NCI-H524 treated with DMSO at 0.1 percent for 48 hours (cell line): ENCODE measurements around the gene CASP14.
"Not testable (repeated sequence)": the region's sequence is repeated elsewhere in the genome, so short reads cannot be mapped to it uniquely, and the experiment has no call there.

Source experiments
- DNase-seq: peaks from one replicate; lab custom pipeline; 2025; lab: John Stamatoyannopoulos, UW

The CASP14 gene

DNA sequence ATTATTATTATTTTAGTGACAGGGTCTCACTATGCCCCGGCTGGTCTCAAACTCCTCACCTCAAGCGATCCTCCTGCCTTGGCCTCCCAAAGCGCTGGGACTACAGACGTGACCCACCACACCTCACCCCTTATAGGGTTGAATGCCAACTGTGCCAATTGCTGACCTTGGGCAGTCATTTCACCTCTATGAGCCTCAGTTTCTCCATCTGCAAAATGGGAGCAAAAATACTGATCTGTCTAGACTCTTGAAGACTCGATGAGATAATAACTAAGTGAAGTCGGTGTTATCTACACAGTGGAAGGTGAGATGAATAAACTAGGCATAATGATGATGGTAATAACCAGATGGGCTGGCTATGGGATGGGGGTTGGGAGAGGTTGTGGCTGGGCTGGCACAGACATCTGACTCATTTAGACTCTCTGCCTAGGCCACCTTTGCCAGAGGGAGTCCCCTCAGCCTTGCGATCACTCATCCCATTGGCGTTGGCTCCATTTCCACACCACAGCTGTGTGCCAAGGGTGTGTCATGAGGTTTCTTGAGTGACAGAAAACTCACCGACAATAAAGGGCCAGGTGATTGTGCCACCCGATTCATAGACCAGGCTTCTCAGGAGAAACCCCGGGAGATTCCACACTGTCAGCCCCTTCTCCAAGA is at the start of gene CASP14:
TSS of gene CASP14 (plus strand) at position 596 of the 657 bp plus-strand sequence. CDS start 2,772 bp downstream, outside the sequence.
- no peak for DNase-seq

GRCh38 chr19:15008308-15008707 is 41.0 kb upstream of the CASP14 start:
- DNase-seq = no peak

GRCh38 chr19:15010501-15011300 is 38.6 kb upstream of the CASP14 start:
- DNase-seq = no peak

DNA sequence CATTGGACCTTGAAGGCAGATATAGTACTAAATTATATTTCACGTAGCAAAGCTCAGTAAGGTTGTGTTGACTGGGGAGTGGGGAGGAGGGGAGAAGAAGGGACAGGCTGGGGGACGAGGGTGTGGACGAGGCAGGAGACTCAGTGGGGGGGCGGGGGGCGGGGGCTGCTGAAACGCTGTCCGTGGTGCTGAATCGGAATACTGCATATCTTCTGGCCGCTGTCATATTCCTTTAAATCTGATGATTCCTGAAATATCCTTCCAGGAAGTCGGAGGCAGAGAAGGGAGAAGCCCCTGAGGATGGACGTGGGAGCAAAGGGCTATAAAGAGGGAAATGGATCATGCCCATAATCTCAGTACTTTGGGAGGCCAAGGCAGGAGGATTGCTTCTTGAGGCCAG is 34.7 kb upstream of the CASP14 start:
- DNase-seq = no peak

- DNase-seq = no peak
These were observed 33.2 kb upstream of the CASP14 start for GRCh38 chr19:15015946-15016542.

DNA sequence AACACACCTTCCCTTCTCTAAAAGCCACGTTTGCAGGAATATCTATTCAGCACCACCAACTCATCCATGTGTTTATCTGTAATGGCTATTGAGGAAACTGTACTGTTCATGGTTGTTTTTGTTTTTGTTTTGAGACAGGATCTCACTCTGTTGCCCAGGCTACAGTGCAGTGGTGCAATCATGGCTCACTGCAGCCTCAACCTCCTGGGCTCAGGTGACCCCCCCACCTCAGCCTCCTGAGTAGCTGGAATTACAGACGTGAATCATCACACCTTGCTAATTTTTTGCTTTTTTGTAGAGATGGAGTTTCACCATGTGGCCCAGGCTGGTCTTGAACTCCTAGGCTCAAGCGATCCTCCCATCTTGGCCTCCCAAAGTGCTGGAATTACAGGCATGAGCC is 30.4 kb upstream of the CASP14 start:
- not testable (repeated sequence) for DNase-seq

DNA sequence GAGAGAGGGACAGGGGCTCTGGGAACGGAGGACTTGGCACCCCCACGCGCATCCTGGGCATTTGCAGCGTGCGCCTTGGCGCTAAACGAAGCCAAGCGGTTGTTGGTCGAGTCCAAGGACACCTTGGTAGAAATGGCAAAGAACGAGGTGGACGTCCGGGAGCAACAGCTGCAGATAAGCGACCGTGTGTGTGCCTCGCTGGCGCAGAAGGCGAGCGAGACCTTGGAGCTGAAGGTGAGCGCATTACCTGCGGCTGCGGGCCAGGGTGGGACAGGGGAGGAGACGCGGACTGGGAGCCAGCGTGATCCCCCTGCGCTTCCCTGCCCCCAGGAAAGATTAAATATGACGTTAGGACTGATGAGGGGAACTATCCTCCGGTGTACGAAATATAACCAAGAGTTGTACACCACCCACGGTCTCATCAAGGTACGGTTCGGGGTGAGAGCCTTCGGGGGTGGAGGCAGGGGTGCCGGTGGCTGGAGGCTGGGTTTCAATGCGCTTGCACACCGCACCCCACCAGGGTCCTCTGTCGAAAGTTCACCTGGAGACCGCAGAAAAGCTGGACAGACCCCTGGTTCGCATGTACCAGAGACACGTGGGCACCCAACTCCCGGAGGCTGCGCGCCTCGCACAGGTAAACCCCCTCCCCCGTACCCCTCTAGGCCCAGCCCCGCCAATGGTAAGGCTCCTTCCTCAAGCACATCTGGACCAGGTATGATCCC is 27.8 kb upstream of the CASP14 start:
- no peak for DNase-seq

- no peak for DNase-seq
These were observed 26.5 kb upstream of the CASP14 start for GRCh38 chr19:15022752-15023151.

- DNase-seq = no peak
These were observed 24.1 kb upstream of the CASP14 start for GRCh38 chr19:15025217-15025616.

- no peak for DNase-seq
These were observed 20.8 kb upstream of the CASP14 start for GRCh38 chr19:15028490-15028889.

- no peak for DNase-seq
These were observed 17.6 kb upstream of the CASP14 start for GRCh38 chr19:15031675-15032074.

DNA sequence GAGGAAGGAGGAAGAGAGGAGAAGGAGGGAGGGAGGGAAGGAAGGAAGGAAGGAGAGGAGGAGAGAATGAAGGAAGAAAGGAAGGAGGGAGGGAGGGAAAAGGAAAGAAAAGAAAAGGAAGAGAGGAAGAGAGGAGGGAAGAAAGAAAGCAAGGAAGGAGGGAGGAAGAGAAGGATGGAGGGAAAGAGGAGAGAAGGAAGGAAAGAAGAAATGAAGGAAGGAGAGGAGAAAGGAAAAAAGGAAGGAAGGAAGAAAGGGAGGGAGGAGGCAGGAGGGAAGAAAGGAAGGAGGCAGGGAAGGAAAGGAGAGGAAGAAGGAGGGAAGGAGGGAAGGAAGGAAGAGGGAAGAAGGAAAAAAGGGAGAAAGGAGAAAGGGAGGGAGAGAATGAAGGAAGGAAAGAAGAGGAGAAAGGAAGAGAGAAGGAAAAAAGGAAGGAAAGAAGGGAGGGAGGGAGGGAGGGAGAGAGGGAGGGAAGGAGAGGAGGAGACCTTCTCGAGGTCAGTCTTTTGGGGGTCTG is 13.4 kb upstream of the CASP14 start:
- DNase-seq = no peak

DNA sequence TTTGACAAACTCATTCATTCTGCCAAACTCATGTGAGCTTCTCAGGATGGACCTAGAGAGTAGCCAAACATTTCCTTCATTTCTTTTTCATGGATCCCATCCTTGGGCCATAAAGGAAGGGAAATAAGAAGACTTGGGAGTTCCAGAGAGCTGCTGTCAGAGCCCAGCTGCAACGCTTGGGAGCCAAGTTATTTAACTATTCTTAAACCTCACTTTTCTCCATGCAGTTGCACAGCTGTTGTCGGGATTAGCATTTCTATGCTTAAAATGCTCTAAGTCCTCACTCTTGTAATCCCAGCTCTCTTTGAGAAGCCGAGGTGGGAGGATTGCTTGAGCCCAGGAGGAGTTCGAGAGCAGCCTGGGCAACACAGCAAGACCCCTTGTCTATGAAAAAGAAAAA is 11.7 kb upstream of the CASP14 start:
- no peak for DNase-seq

DNA sequence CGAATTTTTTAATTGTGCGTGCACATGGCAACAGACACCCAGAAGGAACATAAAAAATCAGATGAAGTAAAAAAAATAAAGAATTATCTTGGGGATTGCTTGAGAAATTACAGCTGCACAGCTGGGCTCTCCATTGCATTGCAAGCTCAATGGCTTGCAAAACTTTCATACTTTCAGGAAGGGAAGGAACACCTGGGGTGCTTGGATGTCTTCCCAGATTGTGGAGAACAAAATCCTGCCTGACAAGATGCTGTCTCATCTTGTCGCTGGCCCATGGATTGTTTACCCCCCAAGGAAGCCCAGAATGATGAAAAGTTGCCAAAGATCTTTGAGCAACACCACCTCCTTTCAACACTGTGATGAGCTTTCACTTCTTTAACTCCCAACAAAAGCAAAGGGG is 11.0 kb upstream of the CASP14 start:
- no peak for DNase-seq

GRCh38 chr19:15042003-15042402 is 7.3 kb upstream of the CASP14 start:
- no peak for DNase-seq

GRCh38 chr19:15042826-15043225 is 6.5 kb upstream of the CASP14 start:
- DNase-seq = no peak

- DNase-seq = no peak
These were observed 3.8 kb upstream of the CASP14 start for GRCh38 chr19:15045506-15045905.

GRCh38 chr19:15047680-15048079 is 1.6 kb upstream of the CASP14 start:
- DNase-seq = no peak

DNA sequence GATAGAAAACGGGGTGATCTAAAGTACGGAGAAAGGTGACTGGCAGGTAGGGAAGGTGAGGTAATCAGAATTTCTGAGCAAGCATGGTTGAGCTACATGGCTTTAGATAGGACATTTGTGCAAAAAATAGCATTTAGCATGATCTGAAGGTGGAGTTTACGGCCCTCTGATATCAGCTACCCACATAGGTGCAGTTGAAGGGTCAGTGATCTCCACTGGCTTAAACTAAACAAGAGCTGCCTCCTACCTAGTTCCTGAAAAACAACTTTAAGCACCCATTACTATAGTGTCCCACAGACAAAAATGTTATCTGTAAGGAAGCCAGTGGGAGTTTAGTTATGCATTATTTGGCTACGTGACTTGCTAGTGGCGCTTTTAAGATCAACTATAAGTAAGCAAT is 1.2 kb upstream of the CASP14 start:
- DNase-seq = no peak

DNA sequence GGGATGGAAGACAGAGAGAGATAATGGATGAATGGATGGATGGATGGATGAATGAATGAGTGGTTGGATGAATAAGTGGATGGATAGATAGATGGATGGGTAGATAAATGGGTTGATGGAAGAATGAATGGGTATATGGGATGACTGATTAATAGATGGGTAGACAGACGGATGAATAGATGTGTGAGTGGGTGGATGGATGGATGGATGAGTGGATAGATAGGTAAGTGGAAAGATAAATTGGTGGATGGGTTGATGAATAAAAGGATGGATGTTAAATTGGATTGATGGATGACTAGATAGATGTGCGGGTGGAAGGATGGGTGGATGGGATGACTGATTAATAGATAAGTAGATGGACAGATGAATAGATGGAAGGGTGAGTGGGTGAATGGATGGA is 1.4 kb downstream of the CASP14 start:
- no peak for DNase-seq

GRCh38 chr19:15062036-15062435 is 12.8 kb downstream of the CASP14 start:
- no peak for DNase-seq

DNA sequence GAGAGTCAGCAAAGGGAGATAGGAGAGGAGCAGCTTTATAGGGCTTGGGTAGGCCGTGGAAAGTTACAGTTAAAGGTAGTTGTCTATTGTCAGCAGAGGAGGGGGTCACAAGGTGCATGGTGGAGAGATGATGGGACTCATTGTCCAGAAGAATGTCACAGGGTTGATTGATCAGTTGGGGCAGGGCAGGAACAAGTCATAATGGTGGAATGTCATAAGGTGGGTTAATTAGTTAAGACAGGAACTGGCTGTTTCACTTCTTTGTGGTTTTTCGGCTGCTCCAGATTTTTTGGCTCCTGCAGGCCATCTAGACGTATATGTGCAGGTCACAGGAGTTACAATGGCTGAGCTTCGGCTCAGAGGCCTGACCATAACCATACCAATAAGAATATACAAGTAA is 21.1 kb downstream of the CASP14 start:
- not testable (repeated sequence) for DNase-seq
